Right renal pelvis (tissue), 4 donors: ENCODE data around the gene TMEM254. TPM values are rescaled to one million over a fixed set of nuclear protein-coding genes. Genes with fewer than 3 reads are reported as not detected.
A peak's percentile ranks its signal among the peaks of the same experiment; 100 is the strongest.
"Not testable (repeated sequence)": the region's sequence is repeated elsewhere in the genome, so short reads cannot be mapped to it uniquely, and the experiment has no call there.

Experiments
- DNase-seq, 4 donors: peaks; one replicate each; pipeline ENCODE4 v3.0.0-alpha.2; 2013; ENCODE audit warnings: low read depth in 4 of 4, low spot score in 3 of 4, missing footprints in 1 of 4
- polyA plus RNA-seq, 4 donors: library from polyadenylated mRNA; unstranded; fragments of 120-200 nt; gene quantifications; one replicate each; pipeline ENCODE4 v1.2.1, GENCODE V29; 2013; ENCODE audit not compliant: insufficient read length in 4 of 4

The TMEM254 gene
- polyA plus RNA-seq: 10 to 100 TPM; 57.1 to 69.6 (median 64.3) TPM

DNA sequence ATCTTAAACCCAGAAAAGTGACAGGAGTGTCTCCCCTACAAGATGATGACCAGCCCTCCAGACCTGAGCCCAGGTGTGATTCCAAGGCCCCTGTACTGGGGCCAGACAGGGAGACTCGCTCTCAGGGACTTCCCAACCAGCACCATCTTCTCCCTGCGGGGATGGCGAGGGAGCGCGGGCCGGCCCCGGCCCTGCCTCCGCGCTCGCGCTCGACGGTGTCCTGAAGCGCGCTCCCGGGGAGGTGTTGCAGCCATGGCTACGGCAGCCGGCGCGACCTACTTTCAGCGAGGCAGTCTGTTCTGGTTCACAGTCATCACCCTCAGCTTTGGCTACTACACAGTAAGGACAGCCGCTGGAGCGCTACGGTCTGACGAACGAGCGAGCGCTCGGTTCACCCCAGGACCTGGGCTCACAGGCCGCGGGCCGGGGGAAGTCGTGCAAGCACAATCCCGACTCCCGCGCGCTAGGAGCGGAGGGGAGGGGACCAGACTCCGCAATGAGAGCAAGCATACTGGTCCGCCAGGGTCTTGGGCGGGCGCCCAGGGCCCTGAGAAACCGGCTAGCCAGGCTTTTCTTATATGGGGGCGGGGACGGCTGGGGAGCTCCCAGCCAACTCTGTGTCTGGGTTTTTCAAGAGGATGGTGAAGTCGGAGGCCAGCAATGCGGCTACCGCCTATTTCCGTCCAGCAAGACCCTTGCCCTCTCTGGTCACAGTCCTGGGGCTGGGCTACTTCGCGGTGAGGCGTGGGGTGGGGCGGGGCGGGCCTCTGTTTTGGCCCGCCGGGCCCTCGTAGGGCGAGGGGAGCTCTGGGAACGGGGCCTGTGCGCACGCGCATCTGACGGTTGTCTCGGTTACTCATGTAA, at the start of gene TMEM254:
Gene TMEM254, plus strand, starts transcription at position 218 of the 864 bp plus-strand sequence. Its CDS starts 35 bp downstream, at position 253.
- DNase-seq: peak; percentile 86 to 88 (median 87)

DNA sequence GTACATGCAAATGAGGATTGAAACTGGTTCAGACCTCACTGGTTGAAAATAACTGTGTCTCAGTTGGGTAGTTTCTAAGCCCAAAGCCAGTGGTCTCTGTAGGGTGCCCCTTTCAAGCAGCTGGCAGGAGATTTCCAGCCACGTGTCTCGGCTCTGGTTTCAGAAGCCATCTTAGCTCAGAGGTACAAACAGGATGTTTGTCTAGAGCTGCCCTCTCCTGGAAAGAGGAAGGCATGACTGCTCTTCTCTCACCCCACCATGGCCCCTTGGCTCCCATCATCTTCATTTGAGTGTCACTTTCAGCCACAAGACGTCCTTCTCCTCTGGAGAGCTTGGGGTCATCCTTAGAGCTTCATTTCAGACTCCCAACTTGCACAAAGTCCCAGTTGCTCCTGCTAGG, 49.3 kb upstream of the TMEM254 start:
- not testable (repeated sequence) for DNase-seq

DNA sequence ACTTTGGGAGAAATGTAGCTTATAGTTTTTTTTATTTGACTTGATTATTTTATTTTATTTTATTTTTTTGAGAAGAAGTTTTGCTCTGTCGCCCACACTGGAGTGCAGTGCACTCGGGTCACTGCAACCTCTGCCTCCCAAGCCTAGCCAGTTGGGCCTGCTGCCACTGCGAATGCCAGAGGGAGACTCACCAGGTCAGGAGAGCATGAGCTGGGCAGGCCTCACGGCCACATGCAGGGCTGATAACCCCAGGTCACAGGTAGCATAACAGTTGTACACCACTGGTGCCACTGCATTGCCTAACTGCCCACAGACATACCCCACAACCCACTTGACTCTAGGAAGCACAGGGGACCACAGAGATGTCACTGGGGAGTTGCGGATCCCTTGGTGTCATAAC, 48.6 kb upstream of the TMEM254 start:
- not testable (repeated sequence) for DNase-seq

GRCh38 chr10:80032503-80032902, 46.0 kb upstream of the TMEM254 start:
- DNase-seq: no peak

GRCh38 chr10:80034766-80035165, 43.7 kb upstream of the TMEM254 start:
- not testable (repeated sequence) for DNase-seq

DNA sequence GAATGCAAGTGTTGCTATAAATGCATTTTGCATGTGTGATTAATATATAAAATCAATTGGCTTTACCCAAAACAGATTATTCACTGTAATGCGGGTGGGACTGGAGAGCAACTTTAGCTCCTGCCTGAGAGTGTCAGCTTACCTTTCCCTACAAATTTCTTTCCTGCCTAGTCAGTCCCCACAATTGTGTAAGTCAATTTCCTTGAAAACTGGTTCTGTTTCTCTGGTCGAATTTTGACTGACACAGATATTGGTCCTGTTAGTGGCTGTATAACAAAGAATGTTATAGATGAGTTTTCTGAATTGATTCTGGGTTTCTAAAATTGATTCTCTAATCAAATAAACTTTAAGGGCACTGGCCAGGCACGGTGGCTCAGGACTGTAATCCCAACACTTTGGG, 43.0 kb upstream of the TMEM254 start:
- DNase-seq: not testable (repeated sequence)

- not testable (repeated sequence) for DNase-seq
These were observed 41.5 kb upstream of the TMEM254 start for GRCh38 chr10:80036921-80037500.

DNA sequence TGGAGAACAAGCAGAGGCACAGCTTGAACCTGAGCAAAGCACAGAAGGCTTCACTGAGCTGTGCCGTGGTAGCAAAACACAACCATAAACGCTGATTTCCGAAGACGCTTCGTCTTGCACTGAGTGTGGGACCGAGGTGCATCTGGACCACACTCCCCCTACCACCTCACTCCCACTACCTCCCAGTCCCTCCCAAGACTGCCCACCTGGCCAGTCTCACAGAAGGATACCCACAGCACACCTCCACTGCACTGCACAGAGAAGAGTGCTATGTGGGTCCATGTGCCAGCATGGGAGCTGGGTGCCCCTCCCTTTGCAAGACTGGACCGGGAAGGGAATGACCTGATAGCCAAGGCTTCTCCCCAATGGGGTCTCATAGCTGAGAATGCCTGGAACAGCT, 40.2 kb upstream of the TMEM254 start:
- not testable (repeated sequence) for DNase-seq

- no peak for DNase-seq
These were observed 37.3 kb upstream of the TMEM254 start for GRCh38 chr10:80041162-80041561.

- not testable (repeated sequence) for DNase-seq
These were observed 33.5 kb upstream of the TMEM254 start for GRCh38 chr10:80044935-80045334.

- DNase-seq: peak; percentile 43 to 56 (median 50)
These were observed 31.6 kb upstream of the TMEM254 start for GRCh38 chr10:80046629-80047441.

- no peak for DNase-seq
These were observed 27.7 kb upstream of the TMEM254 start for GRCh38 chr10:80050752-80051151.

- DNase-seq: no peak
These were observed 26.5 kb upstream of the TMEM254 start for GRCh38 chr10:80051993-80052392.

GRCh38 chr10:80055760-80056159, 22.7 kb upstream of the TMEM254 start:
- no peak for DNase-seq

DNA sequence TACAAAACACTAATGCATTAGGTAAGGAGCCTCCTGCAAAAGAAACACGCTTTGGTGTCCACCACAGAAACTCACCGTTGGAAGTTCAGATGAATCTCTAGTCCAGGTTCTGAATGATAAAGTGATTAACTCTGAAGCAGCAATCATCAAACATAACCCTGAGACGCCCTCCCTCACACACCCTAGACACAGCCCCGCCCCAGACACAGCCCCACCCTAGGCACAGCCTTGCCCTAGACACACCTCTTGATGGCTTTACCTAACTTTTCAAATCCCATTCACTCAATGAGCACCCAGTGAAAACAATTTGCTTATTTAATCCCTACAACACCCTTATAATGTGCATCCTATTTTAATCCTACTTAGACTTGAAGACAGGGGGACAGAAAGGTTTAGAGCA, 21.3 kb upstream of the TMEM254 start:
- DNase-seq: no peak

DNA sequence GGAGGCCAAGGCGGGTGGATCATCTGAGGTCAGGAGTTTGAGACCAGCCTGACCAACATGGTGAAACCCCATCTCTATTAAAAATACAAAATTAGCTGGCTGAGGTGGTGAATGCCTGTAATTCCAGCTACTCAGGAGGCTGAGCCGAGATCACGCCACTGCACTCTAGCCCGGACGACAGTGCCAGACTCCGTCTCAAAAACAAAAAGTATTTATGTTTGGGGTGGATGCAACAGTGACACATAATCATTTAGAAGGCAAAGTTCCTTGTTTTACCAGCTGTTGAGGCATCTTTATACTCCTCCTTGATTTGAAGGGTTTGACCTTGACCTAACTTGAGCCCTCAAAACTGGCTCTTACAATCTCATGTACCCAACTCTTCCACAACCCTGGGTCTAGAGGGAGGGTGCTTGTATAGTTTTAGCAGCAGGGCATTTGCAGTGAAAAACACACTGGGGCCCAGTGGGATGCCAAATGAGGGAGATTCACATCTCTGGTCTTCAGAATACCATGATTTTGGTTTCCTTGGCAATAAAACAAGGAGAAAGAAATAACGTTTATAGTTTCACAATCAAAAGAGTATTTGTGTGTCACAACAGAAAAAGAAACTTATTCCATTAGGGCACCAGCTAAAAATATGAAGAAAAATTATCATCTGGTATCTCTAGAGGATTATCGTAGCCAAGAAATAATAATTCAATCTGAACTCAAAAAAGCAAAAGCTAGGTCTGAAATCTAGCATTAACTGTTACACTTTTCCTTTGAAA, 14.2 kb upstream of the TMEM254 start:
- no peak for DNase-seq

DNA sequence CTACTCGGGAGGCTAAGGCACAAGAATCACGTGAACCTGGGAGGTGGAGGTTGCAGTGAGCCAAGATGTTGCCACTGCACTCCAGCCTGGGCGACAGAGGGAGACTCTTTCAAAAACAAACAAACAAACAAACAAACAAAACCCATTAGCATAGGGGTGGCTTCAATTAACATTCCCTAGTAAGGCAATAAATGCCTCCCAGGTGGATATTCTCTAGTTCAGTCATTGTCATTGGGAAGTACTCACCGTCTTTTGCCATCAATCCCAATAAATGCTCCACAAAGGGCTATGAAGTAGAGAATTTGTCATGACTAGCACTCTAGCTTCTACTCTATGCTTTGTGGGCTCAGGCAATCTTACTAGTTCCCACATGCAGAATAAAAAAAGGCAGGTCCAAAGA, 11.7 kb upstream of the TMEM254 start:
- no peak for DNase-seq

DNA sequence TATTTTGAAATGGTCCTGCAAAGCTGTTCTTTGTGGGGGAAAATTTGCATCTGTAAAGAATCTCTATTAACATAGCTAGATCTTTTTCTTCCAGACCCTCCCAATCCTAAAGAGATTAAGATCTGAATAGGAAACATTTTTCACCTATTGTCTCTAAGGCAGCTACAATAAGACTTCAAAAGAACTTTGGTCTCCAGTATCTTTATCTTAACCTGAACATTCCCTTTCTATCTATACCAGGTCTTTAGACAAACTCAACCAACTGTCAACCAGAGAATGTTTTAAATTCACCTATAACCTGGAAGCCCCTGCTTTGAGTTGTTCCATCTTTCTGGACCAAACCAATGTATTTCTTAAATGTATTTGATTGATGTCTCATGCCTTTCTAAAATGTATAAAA, 10.6 kb upstream of the TMEM254 start:
- DNase-seq: not testable (repeated sequence)

DNA sequence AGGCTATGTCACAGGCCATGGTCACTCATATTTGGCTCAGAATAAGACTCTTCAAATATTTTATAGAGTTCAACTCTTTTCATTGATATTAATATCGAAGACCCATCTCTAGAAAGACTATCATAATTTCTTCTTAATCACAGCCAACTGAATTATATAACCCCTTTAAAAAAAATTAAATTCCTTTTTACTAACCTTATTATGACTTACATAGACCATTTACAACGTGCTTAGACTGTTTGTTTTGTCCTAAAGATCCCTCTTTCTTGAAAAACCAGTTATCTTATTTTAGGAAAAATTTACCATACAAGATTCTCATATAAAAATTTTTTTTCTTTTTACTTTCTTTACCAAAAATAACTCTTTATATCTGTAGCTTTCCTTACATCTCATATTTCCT, 10.2 kb upstream of the TMEM254 start:
- no peak for DNase-seq

DNA sequence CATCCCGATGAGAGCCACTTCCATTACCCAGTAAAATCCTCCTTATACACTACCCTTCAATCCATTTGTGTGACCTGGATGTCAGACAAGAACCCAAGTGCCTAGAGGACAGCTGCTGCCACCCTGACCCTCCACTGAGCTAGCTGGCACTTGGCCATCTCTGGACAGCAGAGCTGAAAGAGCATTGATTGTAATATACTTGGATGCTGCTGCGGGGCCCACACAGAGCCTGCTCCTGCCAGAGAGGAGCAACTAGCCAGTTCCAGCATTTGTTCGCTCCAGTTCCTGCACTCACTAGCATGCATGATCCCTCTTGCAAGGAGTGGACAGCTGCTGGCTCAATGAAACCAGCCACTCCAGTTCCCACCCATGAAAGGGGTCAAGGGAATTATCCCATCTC, 8.4 kb upstream of the TMEM254 start:
- DNase-seq: no peak
